Measurements from ENCODE around the gene MAGEL2. TPM values are rescaled to one million over a fixed set of nuclear protein-coding genes. Genes with fewer than 3 reads are reported as not detected.

Gene MAGEL2
- total and polyA plus RNA-seq, 2 donors (not counting 3 experiments of a cell fraction or from before 2014, with no cell fraction given): not detected

DNA sequence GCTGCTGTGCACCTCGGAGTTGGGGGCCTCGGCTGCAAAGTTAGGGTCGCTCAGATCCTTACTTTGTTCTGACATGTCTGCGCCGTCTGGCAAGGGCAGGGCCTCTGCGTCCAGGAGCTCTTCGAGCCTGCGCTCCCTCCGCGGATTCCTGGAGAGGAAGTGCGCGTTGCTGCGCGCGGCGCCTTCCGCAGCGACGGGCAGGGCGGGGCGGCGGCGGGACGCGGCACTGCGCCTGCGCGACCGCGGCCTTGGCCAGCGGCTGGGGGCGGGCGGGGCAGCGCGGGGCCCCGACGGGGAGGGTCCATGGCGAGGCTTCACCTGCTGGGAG lies 39.4 kb upstream of the MAGEL2 start, which contains the start of gene NDN:
NDN (minus strand) TSS at position 163 of the 328 bp plus-strand sequence; CDS start at position 75, 88 bp downstream.
- Histone ChIP-seq H3K9ac (replicated peaks; ENCODE audit: extremely low read depth, insufficient read depth, low read length) (no peak within 1 kb of the TSS), H3K4me3 (replicated peaks in 1 of 3; ENCODE audit: insufficient read depth in 1 of 3, low read depth in 1 of 3, low read length in 3 of 3) (peak within 1 kb of the TSS in 1 of 3 experiments; percentile 39), H3K4me1 (ENCODE audit: control insufficient read depth, extremely low read depth, insufficient read depth, low read length) (no peaks in the 10 kb centered on the region), H3K36me3 (ENCODE audit: control insufficient read depth in 2 of 2, extremely low read depth in 1 of 2, insufficient read depth in 2 of 2, low read length in 2 of 2) (no peaks in the 10 kb centered on the region), H3K4me2 (ENCODE audit: insufficient read depth, low read length) (peak within 1 kb of the TSS; percentile 46), H4K20me1 (replicated peaks; ENCODE audit: control insufficient read depth, extremely low read depth, insufficient read depth, low read length) (no peaks in the 10 kb centered on the region), H3K79me2 (ENCODE audit: control insufficient read depth, insufficient read depth, low read length) (no peaks in the 10 kb centered on the region), H3K9me3 (replicated peaks; ENCODE audit: control insufficient read depth, insufficient read depth, low read length) (no peaks in the 10 kb centered on the region), H2AFZ (ENCODE audit: low read depth, low read length) (peak within 1 kb of the TSS; percentile 56), H3K27ac (ENCODE audit: insufficient read depth, low read depth, low read length) (no peak within 1 kb of the TSS), H3K27me3 (ENCODE audit: control insufficient read depth in 2 of 2, insufficient read depth in 2 of 2, low read length in 2 of 2) (no peaks in the 10 kb centered on the region), H3K9me1 (replicated peaks; ENCODE audit: control insufficient read depth, extremely low read depth, insufficient read depth, low read length) (no peaks in the 10 kb centered on the region)
- FAIRE-seq (no peak), DNase-seq (ENCODE audit: low read depth, low spot score) (peak; percentile 3)
- dilution Hi-C loops (cut with MboI; ENCODE audit: extremely low pct_ligation_motif_present, low sequenced_read_pairs): no loop called here
- CTCF ChIA-PET: no interaction called here
- intact Hi-C loops (cut with micrococcal nuclease): no loop called here
- BruUV-seq (replicated peaks): no TSS peak
- POLR2A ChIA-PET: no interaction called here
- TF ChIP-seq, protein P1, sequence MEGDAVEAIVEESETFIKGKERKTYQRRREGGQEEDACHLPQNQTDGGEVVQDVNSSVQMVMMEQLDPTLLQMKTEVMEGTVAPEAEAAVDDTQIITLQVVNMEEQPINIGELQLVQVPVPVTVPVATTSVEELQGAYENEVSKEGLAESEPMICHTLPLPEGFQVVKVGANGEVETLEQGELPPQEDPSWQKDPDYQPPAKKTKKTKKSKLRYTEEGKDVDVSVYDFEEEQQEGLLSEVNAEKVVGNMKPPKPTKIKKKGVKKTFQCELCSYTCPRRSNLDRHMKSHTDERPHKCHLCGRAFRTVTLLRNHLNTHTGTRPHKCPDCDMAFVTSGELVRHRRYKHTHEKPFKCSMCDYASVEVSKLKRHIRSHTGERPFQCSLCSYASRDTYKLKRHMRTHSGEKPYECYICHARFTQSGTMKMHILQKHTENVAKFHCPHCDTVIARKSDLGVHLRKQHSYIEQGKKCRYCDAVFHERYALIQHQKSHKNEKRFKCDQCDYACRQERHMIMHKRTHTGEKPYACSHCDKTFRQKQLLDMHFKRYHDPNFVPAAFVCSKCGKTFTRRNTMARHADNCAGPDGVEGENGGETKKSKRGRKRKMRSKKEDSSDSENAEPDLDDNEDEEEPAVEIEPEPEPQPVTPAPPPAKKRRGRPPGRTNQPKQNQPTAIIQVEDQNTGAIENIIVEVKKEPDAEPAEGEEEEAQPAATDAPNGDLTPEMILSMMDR (IDR thresholded peaks at IDR 0.05; ENCODE audit: extremely low read depth in 1 of 2, insufficient read depth in 1 of 2, low read depth in 1 of 2, low read length in 2 of 2): no peak
- TF ChIP-seq POLR2AphosphoS5 (IDR thresholded peaks at IDR 0.05; ENCODE audit: insufficient read depth, low read depth, low read length) (no peak), MYC (IDR thresholded peaks at IDR 0.05; ENCODE audit: low read depth, low read length) (no peak), GATA2 (IDR thresholded peaks at IDR 0.05; ENCODE audit: insufficient read depth, insufficient read length, low read depth, low read length) (no peak), POLR2A (IDR thresholded peaks at IDR 0.05; ENCODE audit: low read depth, low read length) (no peak), FOS (IDR thresholded peaks at IDR 0.05; ENCODE audit: borderline replicate concordance, insufficient read depth, low read length) (no peak), EZH2 (IDR thresholded peaks at IDR 0.05; ENCODE audit: borderline replicate concordance, low read depth, low read length, severe bottlenecking) (no peak), JUN (IDR thresholded peaks at IDR 0.05; ENCODE audit: borderline replicate concordance, insufficient read depth, insufficient read length, low read depth) (no peak)
- TF ChIP-seq, protein P2, sequence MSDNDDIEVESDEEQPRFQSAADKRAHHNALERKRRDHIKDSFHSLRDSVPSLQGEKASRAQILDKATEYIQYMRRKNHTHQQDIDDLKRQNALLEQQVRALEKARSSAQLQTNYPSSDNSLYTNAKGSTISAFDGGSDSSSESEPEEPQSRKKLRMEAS (IDR thresholded peaks at IDR 0.05; ENCODE audit: insufficient read depth, insufficient read length): no peak
